Right lobe of liver (tissue), 4 donors: ENCODE measurements around the gene FNDC3B.

ENCODE experiments used
- CTCF ChIP-seq, 4 donors: fragments of 200-600 bp in 3 of 4; fragments of 450-650 bp in 1 of 4; IDR thresholded peaks; one replicate each; pipeline versions ENCODE4 v1.5.1 to v1.8.0; 2016 to 2022; ENCODE audit warnings: antibody characterized with exemption in 4 of 4, mild to moderate bottlenecking in 2 of 4
- POLR2A ChIP-seq: fragments of 450-650 bp; IDR thresholded peaks from one replicate; pipeline ENCODE4 v1.6.1; 2017; ENCODE audit warnings: antibody characterized with exemption, mild to moderate bottlenecking
- donor health status: DM: no; HTN: no; CAD: no.
- donor health status: DM: no; HTN: no; CAD: no.
- donor health status: DM: no; HTN: yes; CAD: no.

- no peak for TF ChIP-seq CTCF (IDR thresholded peaks at IDR 0.05)
- TF ChIP-seq POLR2A, result peak; percentile 20
Measured at GRCh38 chr3:172061724-172062184, 22.4 kb downstream of the FNDC3B start.
